ENCODE results near the gene ADA. TPM values are rescaled to one million over a fixed set of nuclear protein-coding genes. Genes with fewer than 3 reads are reported as not detected.

The ADA gene
- total RNA-seq, 1 donor from 2014 or later, result 67.5 TPM

GRCh38 chr20:44643596-44644229 lies 7.8 kb downstream of the ADA start:
- TF ChIP-seq EZH2 (IDR thresholded peaks at IDR 0.05; ENCODE audit: insufficient read depth, low read length), result no peak
- TF ChIP-seq, protein P1, sequence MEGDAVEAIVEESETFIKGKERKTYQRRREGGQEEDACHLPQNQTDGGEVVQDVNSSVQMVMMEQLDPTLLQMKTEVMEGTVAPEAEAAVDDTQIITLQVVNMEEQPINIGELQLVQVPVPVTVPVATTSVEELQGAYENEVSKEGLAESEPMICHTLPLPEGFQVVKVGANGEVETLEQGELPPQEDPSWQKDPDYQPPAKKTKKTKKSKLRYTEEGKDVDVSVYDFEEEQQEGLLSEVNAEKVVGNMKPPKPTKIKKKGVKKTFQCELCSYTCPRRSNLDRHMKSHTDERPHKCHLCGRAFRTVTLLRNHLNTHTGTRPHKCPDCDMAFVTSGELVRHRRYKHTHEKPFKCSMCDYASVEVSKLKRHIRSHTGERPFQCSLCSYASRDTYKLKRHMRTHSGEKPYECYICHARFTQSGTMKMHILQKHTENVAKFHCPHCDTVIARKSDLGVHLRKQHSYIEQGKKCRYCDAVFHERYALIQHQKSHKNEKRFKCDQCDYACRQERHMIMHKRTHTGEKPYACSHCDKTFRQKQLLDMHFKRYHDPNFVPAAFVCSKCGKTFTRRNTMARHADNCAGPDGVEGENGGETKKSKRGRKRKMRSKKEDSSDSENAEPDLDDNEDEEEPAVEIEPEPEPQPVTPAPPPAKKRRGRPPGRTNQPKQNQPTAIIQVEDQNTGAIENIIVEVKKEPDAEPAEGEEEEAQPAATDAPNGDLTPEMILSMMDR (IDR thresholded peaks at IDR 0.05; ENCODE audit: insufficient read depth, low read depth, low read length), result no peak
- Histone ChIP-seq H3K9ac (ENCODE audit: low read length) (peak overlapping the region; percentile 54), H3K4me1 (ENCODE audit: insufficient read depth, low read length) (peaks cover 42% of the 10 kb centered on the region), H3K4me2 (ENCODE audit: low read length) (peak overlapping the region; percentile 78), H3K4me3 (ENCODE audit: insufficient read depth, low read depth, low read length) (no peak overlapping the region), H2AFZ (ENCODE audit: low read depth, low read length) (peak overlapping the region; percentile 62), H3K27me3 (ENCODE audit: insufficient read depth, low read length) (no peaks in the 10 kb centered on the region), H3K36me3 (ENCODE audit: insufficient read depth, low read length) (no peaks in the 10 kb centered on the region), H3K9me3 (ENCODE audit: insufficient read depth, low read depth, low read length) (peaks cover 2% of the 10 kb centered on the region), H3K79me2 (ENCODE audit: insufficient read depth, low read length) (no peaks in the 10 kb centered on the region), H3K27ac (ENCODE audit: low read depth, low read length) (peak overlapping the region; percentile 79), H4K20me1 (ENCODE audit: insufficient read depth, low read length) (no peaks in the 10 kb centered on the region)
- Mint-ChIP-seq H3K27ac (ENCODE audit: unreplicated experiment) (peak overlapping the region; percentile 98), H3K4me1 (ENCODE audit: low read depth, unreplicated experiment) (peaks cover 47% of the 10 kb centered on the region), H3K4me3 (ENCODE audit: unreplicated experiment) (peak overlapping the region; percentile 66), H3K36me3 (ENCODE audit: low read depth, unreplicated experiment) (peaks cover 9% of the 10 kb centered on the region), H3K9me3 (ENCODE audit: unreplicated experiment) (peaks cover 7% of the 10 kb centered on the region), H3K27me3 (ENCODE audit: low read depth, unreplicated experiment) (no peaks in the 10 kb centered on the region)
- FAIRE-seq (no peak), DNase-seq (ENCODE audit: low read depth) (peak; percentile 74)

- Histone ChIP-seq H3K27me3 (ENCODE audit: insufficient read depth, low read length) (no peaks in the 10 kb centered on the region), H3K4me2 (ENCODE audit: low read length) (peak overlapping the region; percentile 78), H3K9ac (ENCODE audit: low read length) (peak overlapping the region; percentile 54), H3K4me3 (ENCODE audit: insufficient read depth, low read depth, low read length) (no peak overlapping the region), H3K4me1 (ENCODE audit: insufficient read depth, low read length) (peaks cover 42% of the 10 kb centered on the region), H4K20me1 (ENCODE audit: insufficient read depth, low read length) (no peaks in the 10 kb centered on the region), H2AFZ (ENCODE audit: low read depth, low read length) (no peak overlapping the region), H3K36me3 (ENCODE audit: insufficient read depth, low read length) (no peaks in the 10 kb centered on the region), H3K9me3 (ENCODE audit: insufficient read depth, low read depth, low read length) (peaks cover 2% of the 10 kb centered on the region), H3K79me2 (ENCODE audit: insufficient read depth, low read length) (no peaks in the 10 kb centered on the region), H3K27ac (ENCODE audit: low read depth, low read length) (peak overlapping the region; percentile 79)
- Mint-ChIP-seq H3K27ac (ENCODE audit: unreplicated experiment) (peak overlapping the region; percentile 98), H3K4me3 (ENCODE audit: unreplicated experiment) (peak overlapping the region; percentile 57), H3K9me3 (ENCODE audit: unreplicated experiment) (peaks cover 6% of the 10 kb centered on the region), H3K27me3 (ENCODE audit: low read depth, unreplicated experiment) (no peaks in the 10 kb centered on the region), H3K36me3 (ENCODE audit: low read depth, unreplicated experiment) (peaks cover 9% of the 10 kb centered on the region), H3K4me1 (ENCODE audit: low read depth, unreplicated experiment) (peaks cover 44% of the 10 kb centered on the region)
- TF ChIP-seq, protein P1 (IDR thresholded peaks at IDR 0.05; ENCODE audit: insufficient read depth, low read depth, low read length), result no peak
- no peak for TF ChIP-seq EZH2 (IDR thresholded peaks at IDR 0.05; ENCODE audit: insufficient read depth, low read length)
- DNase-seq (ENCODE audit: low read depth), result no peak
- no peak for FAIRE-seq
Measured at GRCh38 chr20:44643154-44643519, 8.4 kb downstream of the ADA start.
